ENCODE results near the gene MFN1.
A peak's percentile ranks its signal among the peaks of the same experiment; 100 is the strongest.
"Not testable (repeated sequence)": the region's sequence is repeated elsewhere in the genome, so short reads cannot be mapped to it uniquely, and the experiment has no call there.

MFN1 gene

DNA sequence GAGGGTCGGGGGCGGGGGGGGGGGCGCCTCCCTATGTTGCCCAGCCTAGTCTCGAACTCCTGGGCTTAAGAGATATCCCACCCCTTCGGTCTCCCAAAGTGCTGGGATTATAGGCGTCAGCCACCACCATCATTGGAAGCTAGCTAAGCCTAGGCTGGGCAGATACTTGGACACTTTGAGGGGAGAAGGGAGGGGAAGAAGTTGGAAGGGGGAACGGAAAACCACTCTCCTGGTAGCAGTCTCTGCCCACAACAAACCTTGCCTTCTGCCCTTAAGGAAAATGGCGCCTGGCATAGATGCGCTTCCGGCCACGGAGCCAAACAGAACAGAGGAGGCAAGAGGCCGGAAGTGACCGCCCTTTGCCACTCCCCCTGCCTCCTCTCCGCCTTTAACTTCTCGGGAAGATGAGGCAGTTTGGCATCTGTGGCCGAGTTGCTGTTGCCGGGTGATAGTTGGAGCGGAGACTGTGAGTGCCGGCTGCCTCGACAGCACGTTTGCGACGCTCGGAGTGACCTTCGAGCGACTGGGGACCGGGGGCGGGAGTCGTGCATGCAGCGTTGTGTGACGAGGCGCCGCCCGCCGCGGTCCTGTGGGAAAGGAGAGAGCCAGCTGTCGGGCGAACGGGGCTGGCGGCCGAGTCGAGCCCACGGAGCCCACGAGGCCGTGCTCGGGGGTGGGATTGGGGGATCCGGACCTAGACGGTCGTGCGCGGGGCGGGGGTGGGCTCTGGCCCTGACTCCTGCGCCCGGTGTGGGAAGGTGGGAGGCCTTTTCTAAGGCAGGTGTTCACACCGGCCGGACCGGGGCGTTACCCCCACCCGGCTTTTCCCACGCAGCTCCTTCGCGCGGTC lies at the start of gene MFN1:
Gene MFN1 (plus strand): TSS at position 365 of the 850 bp plus-strand sequence. CDS start 1,143 bp downstream, outside the sequence.
- peak; percentile 82 for DNase-seq

DNA sequence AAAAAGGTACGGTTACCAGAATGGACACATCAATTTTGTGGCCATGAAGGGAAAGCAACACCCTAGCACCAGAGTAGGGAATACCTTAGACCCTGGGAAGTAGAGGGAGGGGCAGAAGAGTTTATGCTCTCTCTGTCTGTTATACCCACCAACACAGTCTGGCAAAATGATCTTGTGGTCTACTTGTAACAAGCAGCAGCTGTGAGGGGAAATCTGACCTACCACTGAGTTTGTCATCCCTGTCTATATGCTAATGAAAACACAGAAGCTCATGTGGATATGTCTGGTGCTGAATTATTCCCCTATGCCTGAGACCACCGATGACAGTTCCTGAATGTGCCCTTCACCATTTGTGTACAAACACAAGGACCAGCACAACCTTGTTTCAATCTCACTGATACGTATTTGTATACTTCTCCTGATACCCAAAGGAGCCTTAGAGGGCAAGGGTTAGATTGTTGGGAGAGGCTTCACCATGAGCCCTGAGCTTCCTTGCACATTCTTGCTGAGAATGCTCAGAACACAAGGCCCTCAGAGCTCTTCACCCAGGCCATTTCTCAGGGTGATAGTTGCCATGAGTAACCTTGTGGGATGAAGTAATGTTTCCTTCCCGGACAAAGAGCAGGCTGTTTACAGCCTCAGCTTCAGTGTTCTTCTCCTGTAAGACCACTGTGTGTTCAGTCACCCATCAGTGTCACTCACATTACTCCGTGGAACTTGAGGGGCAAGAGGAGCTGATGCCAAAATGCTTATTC lies 49.4 kb upstream of the MFN1 start:
- no peak for DNase-seq

DNA sequence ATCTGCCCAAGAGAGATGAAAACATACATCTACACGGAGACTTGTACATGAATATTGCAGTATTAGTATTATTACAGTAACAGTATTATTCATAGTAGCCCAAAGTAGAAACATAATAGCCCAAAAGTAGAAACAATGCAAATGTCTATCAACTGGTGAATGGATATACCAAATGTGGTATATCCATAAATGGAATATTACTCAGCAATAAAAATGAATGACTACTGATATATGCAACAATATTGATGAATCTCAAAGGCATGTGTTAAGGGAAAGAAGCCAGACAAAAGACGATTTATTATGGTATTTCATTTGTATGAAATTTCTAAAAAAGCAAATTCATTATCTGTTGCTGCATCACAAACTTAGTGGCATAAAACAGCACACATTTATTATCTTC lies 48.2 kb upstream of the MFN1 start:
- DNase-seq: no peak

DNA sequence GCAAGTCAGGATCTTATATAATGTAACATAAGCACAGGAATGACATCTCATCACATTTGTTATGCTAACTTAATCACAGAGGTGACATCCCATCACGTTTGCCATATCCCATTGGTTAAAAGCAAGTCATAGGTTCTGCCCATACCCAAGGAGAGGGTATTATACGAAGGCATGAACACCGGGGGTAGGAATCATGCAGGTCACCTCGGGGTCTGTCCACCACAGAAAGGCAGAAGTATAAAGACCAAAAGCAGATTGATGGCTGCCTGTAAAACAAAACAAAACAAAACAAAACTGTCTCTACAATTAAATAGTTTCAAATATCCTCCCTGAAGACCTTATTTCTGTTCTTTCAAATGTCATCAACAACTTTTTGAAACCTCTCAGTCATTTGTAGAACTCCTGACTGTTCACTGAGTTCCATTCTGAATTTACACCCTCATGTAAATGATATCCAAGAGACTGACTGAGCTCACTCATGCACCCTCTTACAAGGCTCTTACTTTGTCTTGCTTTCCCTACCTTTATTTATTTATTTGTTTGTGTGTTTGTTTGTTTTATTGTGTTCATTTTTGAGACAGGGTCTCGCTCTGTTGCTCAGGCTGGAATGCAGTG lies 47.4 kb upstream of the MFN1 start:
- DNase-seq: no peak

DNA sequence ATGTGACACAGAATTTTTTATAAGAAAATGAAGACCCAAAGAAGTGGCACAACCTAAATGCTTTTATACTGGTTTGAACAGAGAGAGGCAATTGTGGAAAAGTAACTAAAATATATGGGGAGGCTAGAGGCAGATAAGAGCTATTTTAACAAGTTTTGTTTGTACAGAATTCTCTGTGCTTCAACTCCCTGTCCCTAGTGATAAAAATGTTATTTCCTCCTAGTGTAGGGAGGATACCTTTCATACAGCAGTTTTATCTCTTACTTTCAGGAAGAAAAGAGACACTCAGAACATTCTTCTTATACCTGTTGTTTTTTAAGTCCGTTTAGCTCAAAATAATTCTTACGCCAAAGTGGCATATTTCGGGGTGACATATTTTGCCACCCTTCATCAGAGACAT lies 45.9 kb upstream of the MFN1 start:
- no peak for DNase-seq

DNA sequence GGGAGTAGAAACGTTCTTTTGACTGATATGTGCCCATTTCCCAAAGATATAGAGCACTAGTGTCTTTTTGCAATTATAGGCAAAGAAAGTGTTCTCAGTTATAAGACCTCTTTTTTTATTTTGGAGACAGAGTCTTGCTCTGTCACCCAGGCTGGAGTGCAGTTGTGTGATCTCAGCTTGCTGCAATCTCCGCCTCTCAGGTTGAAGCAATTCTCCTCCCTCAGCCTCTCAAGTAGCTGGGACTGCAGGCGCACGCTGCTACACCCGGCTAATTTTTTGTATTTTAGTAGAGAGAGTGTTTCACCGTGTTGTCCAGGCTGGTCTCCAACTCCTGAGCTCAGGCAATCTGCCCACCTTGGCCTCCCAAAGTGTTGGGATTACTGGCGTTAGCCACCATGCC lies 45.4 kb upstream of the MFN1 start:
- no peak for DNase-seq

DNA sequence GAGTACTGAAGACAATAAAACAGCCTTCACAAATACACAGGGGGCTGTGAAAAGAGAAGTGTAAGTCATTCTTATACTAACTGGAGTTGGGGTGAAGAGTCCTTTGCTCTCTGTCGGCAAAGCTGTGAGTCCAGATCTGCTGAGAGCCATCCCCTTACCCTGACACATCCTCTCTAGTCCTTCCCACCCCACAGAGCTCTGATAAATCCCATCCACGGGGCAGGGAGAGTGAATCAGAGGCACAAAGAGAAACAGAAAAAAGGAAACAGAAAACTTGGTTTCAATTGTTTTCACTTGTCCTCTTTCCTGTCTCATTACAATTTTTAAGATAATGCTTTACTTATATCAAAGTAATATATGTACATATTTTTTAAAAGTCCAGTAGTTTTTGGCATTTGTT lies 42.9 kb upstream of the MFN1 start:
- DNase-seq: no peak

DNA sequence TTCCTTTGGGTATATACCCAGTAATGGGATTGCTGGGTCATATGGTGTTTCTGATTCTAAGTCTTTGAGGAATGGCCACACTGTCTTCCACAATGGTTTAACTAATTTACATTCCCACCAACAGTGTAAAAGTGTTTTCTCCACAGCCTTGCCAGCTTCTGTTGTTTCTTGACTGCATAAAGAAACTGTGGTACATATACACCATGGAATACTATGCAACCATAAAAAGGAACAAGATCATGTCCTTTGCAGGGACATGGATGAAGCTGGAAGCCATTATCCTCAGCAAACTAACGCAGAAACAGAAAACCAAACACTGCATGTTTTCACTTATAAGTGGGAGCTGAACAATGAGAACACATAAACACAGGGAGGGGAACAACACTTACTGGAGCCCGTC lies 40.1 kb upstream of the MFN1 start:
- not testable (repeated sequence) for DNase-seq

DNA sequence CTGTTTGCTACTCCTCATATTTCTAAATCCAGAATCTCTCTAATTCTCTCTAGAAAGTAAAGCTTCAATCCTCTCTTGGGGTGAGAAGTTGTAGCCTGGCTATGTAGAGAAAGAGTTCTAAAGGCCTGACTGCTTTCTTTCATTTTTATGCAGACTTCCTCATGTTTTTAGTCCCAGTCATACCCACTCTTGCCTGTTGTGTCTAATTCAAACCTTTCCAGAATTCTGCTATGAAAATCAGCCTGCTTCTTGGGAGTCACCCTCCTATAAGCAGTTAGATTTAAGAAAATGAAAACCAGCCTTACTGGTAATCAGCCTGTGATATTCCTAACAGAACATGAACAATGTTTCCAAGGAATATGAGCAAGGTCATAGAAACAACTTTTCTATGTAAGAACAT lies 39.5 kb upstream of the MFN1 start:
- DNase-seq: no peak

DNA sequence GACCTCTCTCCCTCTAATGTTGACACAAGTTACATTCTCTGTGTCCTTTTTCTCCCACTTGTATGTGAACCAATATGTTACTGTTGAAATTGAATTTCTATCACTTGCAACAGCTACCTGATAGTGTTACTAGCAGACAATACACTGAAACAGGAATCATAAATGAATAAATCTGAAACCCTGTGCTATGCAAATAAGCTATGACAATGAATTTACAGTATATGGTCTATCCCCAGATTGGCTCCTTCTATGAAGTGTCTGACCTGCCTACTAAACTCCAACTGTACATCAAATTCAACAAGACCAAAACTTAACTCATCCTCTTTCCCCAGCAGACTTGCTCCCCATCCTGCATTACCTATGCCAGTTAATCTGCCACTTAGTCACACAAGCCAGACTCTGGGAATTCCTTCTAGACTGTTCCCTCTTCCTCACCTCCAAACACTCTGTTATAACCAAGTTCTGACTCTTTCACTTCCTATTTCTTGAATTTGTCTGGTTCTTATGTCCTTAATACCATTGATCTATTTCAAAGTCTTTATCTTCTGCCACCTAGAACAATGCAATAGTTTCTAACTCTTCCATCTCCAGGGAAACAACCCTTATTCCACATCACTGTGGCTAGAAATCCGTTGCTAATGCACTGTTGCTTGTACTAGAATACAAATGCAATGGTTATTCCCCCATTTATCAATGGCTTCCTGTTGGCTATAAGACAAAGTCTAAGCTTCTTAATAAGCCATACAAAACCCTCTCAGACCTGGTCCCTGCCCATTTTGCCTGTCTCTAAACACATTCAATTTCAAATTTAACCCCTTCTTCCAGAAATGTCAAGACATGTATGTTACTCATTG lies 38.1 kb upstream of the MFN1 start:
- no peak for DNase-seq

DNA sequence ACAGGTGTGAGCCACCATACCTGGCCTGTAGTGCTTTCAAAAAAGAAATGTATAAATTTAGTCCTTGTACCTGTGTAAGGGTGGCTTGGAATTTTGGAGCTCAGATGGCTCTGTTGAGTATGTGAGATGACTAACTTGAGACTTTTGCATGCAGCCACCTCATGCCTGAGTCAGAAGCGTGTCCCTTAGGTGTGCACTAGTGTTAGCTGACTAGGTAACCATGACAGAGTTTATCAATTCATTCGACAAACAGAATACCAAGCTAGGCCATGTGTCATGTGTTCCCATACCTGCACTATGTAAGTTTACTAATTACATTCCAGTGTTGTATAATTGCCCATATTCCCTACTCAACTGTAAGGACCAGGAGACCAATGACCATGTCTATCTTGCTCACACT lies 28.6 kb upstream of the MFN1 start:
- DNase-seq: no peak

DNA sequence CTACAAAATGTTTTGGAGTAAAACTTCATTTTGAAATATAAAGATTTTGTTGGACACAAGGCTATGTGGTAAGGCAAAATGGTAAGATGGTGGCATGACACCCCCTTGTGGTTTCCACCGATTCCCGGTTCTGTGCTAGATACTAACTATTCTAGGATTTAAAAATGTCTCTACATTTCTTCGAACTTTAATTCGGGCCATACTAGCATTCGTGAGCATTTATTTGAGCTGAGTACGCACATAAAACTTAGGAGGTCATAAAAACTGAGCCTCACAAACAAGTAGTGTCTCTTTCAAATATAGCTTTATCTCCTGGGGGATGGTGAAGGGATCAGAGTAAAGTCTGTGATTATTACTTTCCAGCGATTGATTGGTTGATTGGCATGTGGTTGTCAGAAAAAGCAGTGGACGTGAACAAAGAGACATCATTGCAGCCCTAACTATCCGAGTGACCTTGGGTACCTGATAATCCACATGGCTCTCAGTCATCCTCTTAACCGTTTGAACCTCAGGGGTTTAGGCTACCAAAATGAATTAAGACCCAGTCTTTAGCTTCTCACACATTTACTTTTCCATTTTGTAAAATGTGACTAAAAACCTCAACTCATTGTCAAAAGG lies 25.7 kb upstream of the MFN1 start:
- DNase-seq: no peak

DNA sequence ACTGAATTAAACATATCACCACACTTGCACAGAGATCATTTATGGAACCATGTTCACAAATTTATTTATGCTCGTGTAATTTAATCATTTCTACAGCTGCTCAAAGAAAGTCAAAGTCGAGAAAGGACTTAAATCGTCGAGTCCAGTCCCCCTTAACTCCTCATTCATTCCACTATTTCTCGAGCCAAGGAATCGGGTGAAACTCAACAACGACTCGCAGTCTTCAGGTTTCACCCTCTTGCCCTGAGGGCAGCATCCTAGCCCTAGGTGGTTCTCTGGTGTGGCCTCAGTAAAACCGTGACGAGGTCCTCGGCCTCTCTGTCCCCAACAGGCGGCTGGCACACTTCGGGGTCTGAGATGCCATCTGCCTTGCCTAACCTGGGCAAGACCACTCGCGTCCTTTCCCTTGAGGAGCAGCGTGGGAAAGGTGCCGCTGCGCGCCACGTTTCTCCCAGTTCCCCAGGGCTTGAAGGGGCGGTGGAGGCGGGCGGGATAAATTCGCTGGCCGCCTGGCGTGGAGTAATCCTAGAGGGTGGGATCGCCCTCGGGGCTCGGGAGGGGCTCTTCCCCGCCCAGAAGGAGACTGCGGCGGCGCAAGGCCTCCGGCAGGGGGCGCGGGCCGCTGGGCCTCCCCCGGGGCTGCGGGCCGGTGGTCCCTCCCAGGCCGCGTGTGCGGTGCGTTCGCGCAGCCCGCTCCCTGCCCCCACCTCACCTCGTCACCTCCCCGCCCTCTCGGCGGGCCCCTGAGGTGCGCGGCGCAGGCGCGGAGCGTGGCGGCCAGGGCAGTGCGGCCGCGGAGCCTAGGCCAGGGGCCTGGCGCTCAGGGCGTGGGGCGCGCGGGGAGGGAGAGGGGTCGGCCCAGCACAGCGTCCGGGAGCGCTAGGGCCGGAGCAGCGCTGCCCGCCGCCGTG lies 25.0 kb upstream of the MFN1 start, which contains the start of gene ZNF639:
Gene ZNF639 (plus strand): TSS at position 746 of the 911 bp plus-strand sequence. CDS start 5,263 bp downstream, outside the sequence.
- peak; percentile 81 for DNase-seq

DNA sequence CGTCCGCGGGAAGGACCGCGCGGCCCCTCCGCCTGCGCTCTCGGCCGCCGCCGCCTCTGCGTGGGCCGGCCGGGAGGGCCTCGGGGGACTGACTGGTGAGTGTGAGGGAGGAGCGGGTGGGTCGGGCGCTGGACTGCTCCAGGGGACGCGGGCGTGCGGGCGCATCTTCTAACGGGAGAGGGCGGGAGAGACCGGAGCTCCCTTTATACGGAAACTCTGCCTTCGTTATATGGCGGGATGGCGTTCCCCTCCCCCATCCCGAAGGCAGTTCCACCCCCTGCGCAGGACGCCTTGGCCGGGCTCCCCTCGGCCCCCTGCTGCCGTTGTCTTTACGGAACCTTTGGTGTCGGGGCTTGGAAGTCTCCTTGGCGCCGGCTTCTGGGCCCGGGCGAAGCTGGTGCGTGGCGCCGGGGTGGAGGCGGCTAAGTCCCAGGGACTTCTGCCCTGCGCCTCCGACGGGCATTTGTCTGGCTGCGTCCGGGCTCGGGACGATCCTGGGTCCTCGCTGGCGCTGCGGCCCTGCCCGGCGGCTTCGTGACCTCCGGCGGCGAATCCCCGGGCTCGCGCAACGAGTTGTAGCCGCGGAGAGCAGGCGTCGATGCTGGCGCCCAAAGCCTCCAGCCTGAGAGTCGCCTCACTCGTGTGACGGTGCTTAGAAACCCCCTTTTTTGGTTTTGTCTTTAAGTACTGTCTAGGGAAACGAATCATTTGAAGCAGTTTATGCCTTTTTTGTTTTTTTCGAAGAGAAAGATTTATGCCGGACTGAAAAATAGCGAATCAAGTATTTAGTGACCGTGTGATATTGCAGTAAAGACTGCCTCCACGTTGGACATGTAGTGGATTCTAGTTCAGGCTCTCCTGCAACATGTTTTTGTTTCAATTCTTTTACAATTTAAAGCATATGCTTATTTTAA lies 24.1 kb upstream of the MFN1 start:
- peak; percentile 56 for DNase-seq

DNA sequence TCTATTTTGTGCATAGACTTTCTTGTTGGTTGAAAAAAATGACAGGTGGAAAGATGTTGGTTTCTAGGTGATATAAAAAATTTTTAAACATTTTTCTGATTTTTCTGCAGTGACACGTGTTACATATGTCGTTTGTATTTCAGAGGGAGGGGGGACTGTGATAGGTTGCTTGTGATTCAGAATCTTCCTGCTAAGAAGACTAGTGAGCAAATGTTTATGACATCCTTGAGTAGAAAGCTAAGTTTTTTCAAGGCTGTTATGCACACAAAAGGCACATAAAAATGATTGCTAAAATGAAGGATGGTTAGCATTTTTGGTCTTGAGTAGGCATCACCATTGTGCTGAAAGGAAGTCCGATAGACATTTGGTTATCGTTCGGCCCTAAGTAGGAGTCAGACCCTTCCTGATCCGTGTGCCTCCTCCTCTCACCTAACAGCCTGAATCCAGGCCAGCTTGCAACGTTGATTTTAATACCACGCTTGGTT lies 23.2 kb upstream of the MFN1 start:
- no peak for DNase-seq

DNA sequence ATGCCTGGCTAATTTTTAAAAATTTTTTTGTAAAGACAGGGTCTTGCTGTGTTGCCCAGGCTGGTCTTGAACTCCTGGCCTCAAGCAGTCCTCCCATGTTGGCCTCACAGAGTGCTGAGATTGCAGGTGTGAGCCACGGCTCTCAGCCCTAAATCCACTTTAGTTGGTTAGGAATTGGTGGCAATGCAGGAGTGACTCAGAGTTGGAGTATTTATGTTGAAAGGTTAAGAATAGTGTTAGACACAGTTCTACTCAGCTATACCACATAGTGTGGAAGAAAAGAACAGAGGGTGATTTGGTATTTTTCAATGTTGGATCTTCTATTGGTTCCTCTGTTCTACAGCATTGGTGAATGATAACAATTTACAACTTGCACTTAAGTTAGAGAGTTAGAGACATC lies 17.1 kb upstream of the MFN1 start:
- no peak for DNase-seq

DNA sequence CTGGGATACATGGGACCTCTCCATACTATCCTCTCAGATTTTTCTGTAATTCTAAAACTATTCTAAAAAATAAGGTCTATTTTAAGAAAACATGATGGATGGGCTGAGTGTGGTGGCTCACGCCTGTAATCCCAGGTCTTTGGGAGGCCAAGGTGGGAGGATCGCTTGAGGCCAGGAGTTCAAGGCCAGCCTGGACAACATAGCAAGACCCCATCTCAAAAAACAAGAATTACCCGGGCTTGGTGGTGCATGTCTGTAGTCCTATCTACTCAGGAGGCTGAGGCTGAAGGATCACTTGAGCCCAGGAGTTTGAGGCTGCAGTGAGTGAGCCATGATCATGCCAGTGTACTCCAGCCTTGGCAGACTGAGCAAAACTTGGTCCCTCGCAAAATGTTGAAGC lies 15.3 kb upstream of the MFN1 start:
- no peak for DNase-seq

DNA sequence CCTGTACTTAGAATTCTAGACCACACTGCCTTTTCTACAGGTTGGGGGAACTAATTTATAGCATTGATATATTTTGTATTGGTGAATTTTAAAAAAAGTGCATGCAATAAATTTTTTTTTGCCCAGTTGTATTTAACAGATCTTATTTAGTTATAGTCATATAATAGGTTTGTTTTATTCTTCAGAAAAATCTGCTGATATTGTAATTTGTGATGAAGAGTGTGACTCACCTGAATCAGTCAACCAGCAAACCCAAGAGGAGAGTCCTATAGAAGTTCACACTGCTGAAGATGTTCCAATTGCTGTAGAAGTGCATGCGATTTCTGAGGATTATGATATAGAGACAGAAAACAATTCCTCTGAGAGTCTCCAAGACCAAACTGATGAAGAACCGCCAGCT lies 14.4 kb upstream of the MFN1 start:
- no peak for DNase-seq

DNA sequence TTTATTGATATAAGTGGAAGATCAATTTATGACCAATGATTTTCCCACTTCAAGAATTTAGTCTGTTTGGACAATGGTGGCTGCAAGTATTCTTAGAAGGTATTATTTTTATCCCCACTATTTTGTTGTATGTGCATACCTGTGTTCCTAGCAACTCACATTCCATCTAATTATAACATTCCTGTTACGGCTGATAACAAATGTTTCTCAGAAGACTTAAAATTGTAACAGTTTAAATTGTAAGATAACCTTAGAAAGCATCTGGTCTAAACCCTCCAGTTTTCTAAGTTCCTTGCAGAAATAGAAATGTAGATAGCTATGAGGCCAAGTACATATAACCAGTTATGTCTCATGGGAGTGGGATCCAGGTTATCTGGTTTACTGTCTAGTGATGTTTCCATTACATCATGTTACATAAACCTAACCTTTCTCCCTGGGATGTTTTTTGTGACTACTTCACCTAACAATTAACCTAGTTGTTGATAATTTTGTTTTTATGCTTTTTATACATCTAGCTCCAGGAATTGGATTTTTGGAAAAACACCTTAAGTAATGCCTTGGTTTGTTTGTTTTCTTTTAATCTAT lies 11.1 kb upstream of the MFN1 start:
- DNase-seq: no peak

All from stimulated activated CD4-positive, alpha-beta T cell treated with anti-CD3 and anti-CD28 coated beads, Interleukin-12 subunit alpha, Interleukin-12 subunit beta, amount 100 ng/mL, for 4 hours (primary cell).